Measurements from ENCODE around the gene PRELID3B.

The PRELID3B gene

GRCh38 chr20:59015812-59016711 is 26.5 kb downstream of the PRELID3B start:
- peaks cover 25% of the 10 kb centered on the region for H3K4me1 ChIP-seq (ENCODE audit: control insufficient read depth, low read length)
- H3K79me2 ChIP-seq (ENCODE audit: control insufficient read depth, low read length) = no peaks in the 10 kb centered on the region
- peak overlapping the region; percentile 71 for H3K4me2 ChIP-seq (ENCODE audit: low read length)
- no peak for TF ChIP-seq CTCF (IDR thresholded peaks at IDR 0.05; ENCODE audit: low read depth, low read length, poor library complexity, severe bottlenecking)
- no peak for TF ChIP-seq EZH2phosphoT487 (IDR thresholded peaks at IDR 0.05; ENCODE audit: borderline replicate concordance, low read length)
- no peaks in the 10 kb centered on the region for H3K9me3 ChIP-seq (ENCODE audit: control insufficient read depth, insufficient read depth, low read length)
- H3K27ac ChIP-seq (ENCODE audit: low read depth, low read length) = peak overlapping the region; percentile 59
- H3K4me3 ChIP-seq (ENCODE audit: low read length) = peak overlapping the region; percentile 55
- no peaks in the 10 kb centered on the region for H3F3A ChIP-seq (ENCODE audit: control insufficient read depth, insufficient read depth)
- H4K20me1 ChIP-seq (ENCODE audit: control insufficient read depth, insufficient read depth, low read depth, low read length) = no peaks in the 10 kb centered on the region
- no peaks in the 10 kb centered on the region for H3K27me3 ChIP-seq (ENCODE audit: control insufficient read depth, low read length)
- H3K36me3 ChIP-seq (ENCODE audit: control insufficient read depth, low read length) = no peaks in the 10 kb centered on the region
- no peaks in the 10 kb centered on the region for H3K9me2 ChIP-seq (replicated peaks; ENCODE audit: control insufficient read depth, low read length)

- Histone ChIP-seq H3K4me2 (ENCODE audit: low read length) (no peak overlapping the region), H3K9me2 (replicated peaks; ENCODE audit: control insufficient read depth, low read length) (no peaks in the 10 kb centered on the region), H3K4me1 (ENCODE audit: control insufficient read depth, low read length) (peaks cover 27% of the 10 kb centered on the region), H3K79me2 (ENCODE audit: control insufficient read depth, low read length) (no peaks in the 10 kb centered on the region), H3K9me3 (ENCODE audit: control insufficient read depth, insufficient read depth, low read length) (no peaks in the 10 kb centered on the region), H3F3A (ENCODE audit: control insufficient read depth, insufficient read depth) (no peaks in the 10 kb centered on the region), H3K4me3 (ENCODE audit: low read length) (no peak overlapping the region), H4K20me1 (ENCODE audit: control insufficient read depth, insufficient read depth, low read depth, low read length) (no peaks in the 10 kb centered on the region), H3K27me3 (ENCODE audit: control insufficient read depth, low read length) (no peaks in the 10 kb centered on the region), H3K27ac (ENCODE audit: low read depth, low read length) (no peak overlapping the region), H3K36me3 (ENCODE audit: control insufficient read depth, low read length) (no peaks in the 10 kb centered on the region)
- TF ChIP-seq EZH2phosphoT487 (IDR thresholded peaks at IDR 0.05; ENCODE audit: borderline replicate concordance, low read length) (no peak), CTCF (IDR thresholded peaks at IDR 0.05; ENCODE audit: low read depth, low read length, poor library complexity, severe bottlenecking) (no peak)
Measured at GRCh38 chr20:59015411-59015810, 27.2 kb downstream of the PRELID3B start.

GRCh38 chr20:59014680-59015389 is 27.8 kb downstream of the PRELID3B start:
- Histone ChIP-seq H3K27ac (ENCODE audit: low read depth, low read length) (no peak overlapping the region), H4K20me1 (ENCODE audit: control insufficient read depth, insufficient read depth, low read depth, low read length) (no peaks in the 10 kb centered on the region), H3K9me2 (replicated peaks; ENCODE audit: control insufficient read depth, low read length) (no peaks in the 10 kb centered on the region), H3K79me2 (ENCODE audit: control insufficient read depth, low read length) (no peaks in the 10 kb centered on the region), H3K4me2 (ENCODE audit: low read length) (no peak overlapping the region), H3K36me3 (ENCODE audit: control insufficient read depth, low read length) (no peaks in the 10 kb centered on the region), H3K4me1 (ENCODE audit: control insufficient read depth, low read length) (peaks cover 33% of the 10 kb centered on the region), H3K27me3 (ENCODE audit: control insufficient read depth, low read length) (no peaks in the 10 kb centered on the region), H3K9me3 (ENCODE audit: control insufficient read depth, insufficient read depth, low read length) (no peaks in the 10 kb centered on the region), H3F3A (ENCODE audit: control insufficient read depth, insufficient read depth) (no peaks in the 10 kb centered on the region), H3K4me3 (ENCODE audit: low read length) (no peak overlapping the region)
- TF ChIP-seq EZH2phosphoT487 (IDR thresholded peaks at IDR 0.05; ENCODE audit: borderline replicate concordance, low read length) = no peak
- TF ChIP-seq CTCF (IDR thresholded peaks at IDR 0.05; ENCODE audit: low read depth, low read length, poor library complexity, severe bottlenecking) = no peak

All from DOHH2 (cell line).